DMS53 (cell line): ENCODE measurements around the gene CDH4.

ENCODE experiments used
- DNase-seq: peaks from one replicate; lab custom pipeline; 2025; lab: John Stamatoyannopoulos, UW

CDH4 gene

DNA sequence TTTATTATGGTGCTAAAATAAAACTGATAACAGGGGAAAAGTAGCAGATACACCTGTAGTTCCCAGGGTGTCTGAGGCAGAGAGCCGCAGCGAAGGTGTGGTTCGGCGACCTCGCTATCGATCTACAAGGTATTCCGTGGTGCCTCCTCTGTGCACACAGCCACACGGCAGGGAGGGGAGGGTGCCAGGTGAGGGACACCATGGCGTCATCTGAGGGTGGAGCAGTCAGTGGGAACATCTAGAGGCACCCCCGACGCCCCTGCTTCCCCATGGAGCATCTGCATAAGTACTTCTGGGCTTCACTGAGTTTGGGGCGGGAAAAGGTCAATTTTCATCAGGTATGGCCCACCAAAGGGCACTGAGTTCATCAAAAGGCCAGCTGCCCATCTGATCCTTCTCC is 570.3 kb downstream of the CDH4 start:
- DNase-seq: no peak

- no peak for DNase-seq
These were observed 571.2 kb downstream of the CDH4 start for GRCh38 chr20:61823242-61823641.

GRCh38 chr20:61828891-61829290 is 576.8 kb downstream of the CDH4 start:
- DNase-seq: no peak

- DNase-seq: no peak
These were observed 577.5 kb downstream of the CDH4 start for GRCh38 chr20:61829526-61829925.

- DNase-seq: no peak
These were observed 578.3 kb downstream of the CDH4 start for GRCh38 chr20:61830241-61830930.

DNA sequence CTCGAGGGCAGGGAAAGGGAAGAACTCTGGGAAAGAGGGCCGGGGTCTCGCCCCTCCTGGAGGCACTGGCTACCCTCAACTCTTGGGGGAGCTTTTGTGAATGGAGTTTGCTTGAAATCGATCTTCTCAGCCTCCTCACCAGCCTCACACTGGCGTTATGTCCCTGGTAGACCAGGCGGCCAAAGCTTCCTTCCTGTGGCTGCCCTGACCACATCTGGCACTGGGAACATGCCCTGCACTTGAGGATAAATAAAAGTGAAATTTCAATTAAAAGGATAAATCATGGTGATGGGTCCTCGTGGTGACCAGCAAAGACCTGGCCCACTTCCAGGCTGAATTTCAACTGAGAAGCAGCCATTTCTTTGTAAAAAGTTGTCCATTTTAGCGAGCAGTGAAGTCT is 578.9 kb downstream of the CDH4 start:
- DNase-seq: no peak

DNA sequence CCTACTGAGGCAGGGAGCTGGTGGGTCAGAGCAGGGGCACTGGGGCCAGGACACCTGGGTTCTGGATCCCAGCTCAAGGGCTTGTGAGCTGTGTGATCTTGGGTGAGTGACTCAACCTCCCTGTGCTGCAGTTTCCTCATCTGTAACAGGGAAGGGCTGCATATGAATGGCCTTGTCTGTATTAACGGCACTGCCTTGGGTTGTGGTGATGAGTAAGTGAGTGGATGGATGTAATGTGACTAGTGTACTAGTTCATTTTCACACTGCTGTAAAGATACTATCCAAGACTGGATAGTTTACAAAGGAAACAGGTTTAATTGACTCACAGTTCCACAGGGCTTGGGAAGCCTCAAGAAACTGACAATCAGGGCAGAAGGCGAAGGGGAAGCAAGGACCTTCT is 580.1 kb downstream of the CDH4 start:
- DNase-seq: no peak

DNA sequence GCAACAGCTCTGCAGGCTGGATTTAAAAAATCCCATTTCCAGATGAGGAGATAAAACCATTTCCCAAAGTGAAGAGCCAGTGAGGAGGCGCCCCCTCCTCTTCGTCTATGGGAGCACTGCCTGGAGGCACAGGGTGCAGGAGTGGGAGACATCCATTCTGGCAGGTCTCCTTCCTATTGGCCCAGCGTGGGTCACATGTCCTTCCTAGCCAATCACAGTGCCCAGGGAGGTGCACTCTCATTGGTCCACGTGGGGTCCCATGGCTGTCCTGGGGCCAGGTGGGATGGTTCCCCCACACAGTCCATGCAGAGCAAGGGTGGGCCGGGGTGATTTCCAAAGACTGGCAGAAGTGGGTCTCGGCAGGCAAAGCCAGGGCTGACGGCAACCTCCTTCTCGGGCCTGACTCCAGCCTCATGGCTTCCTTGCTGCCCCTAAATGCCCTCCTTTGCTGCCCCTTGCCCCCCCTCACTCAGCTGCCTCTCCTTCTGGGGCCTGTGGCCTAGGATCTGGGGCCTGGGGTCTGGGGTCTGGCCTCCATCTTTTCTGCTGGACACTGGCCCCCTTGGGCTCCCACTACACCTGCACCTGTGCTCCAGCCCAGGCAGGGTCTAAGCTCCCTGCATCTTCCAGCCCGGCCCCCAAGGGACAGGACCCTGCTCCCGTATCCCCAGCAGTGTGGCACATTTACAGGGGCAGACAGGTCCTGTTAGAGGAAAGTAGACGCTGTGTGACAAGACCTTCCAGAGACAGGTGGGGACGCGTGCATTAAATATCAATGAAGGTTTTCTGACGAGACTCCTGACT is 581.9 kb downstream of the CDH4 start:
- DNase-seq: no peak

DNA sequence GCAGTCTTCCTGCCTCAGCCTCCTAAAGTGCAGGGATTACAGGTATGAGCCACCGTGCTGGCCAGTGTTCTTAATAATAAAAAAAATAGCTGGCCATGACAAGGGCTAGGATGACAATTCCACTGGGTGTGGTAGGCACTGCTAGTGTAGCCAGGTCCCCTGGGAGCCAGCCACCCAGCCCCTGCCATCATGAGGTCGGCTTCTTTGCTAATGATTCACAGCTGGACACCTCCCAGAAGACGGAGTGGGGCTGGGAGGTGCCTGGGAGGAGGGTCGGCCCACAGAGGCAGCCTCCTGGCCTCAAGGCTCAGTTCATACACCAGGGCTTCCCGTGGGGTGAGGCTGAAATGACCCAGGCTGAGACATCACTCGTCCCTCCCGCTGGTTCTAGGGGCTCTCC is 583.2 kb downstream of the CDH4 start:
- DNase-seq: no peak

DNA sequence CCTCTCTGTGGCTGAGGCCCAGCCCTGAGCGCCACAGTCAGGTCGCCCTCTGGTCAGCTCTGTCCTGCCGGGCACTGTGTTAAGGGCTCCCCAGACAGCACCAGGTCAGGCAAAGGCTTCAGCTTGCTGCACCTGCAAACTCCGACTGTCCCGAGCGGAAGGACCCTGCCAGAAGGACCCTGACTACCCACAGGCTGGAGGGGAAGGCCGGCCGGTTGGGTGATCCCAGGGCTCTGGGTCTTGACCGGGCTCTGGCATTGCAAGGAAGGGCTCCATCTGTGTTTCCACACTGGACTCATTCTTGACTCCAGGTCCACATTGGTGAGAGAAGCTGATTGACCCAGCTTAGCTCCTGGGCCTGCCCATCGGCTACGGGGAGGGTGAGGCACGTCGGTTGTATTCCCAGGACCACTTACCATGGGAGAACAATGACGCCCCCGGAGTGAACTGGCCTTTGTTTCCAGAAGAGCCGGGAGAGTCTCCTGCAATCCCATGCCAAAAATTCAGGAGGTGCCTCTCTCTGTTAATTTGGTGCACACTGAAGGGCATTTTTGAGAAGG is 583.8 kb downstream of the CDH4 start:
- DNase-seq: no peak

DNA sequence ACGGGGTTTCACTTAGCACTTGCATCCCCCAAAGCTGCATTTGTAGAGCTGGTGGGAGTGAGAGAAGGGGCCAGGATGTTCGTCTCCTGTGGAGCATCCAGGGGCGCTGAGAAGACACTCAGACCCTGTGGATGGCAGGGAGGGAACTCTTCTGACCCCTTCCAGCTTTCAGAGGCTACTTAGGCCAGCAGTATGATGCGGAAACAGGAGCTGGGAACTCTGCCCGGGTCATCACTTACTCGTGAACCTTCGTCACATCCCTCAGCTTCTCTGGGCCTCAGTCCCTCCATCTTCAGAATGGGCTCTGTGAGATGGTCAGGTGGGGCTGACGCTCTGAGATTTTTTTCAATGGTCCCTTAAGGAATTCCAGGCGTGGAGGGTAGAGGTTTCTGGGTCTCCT is 585.1 kb downstream of the CDH4 start:
- no peak for DNase-seq

DNA sequence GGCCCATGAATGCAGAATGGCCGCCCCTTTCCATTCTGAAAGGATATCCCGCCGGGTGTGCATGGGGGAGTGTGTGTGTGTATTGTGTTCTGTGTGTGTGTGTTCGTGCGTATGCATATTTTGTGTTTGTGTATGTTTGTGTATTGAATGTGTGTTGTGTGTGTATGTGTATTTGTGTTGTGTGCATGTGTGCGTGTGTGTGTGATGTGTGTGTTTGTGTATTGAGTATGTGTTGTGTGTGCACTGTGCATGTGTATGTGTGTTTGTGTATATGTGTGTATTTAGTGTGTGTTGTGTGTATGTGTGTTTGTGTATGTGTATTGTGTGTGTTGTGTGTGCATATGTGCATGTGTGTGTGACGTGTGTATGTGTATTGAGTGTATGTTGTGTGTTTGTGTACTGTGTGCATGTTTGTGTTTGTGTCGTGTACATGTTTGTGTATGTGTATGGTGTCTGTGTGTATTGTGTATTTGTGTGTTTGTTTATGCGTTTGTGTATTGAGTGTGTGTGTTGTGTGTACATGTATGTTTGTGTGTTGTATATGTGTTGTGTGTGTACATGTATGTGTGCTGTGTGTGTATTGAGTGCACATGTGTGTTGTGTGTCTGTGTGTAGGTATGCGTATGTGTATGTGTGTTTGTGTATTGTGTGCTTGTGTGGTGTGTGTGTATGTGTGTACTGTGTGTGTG is 587.3 kb downstream of the CDH4 start:
- DNase-seq: no peak

DNA sequence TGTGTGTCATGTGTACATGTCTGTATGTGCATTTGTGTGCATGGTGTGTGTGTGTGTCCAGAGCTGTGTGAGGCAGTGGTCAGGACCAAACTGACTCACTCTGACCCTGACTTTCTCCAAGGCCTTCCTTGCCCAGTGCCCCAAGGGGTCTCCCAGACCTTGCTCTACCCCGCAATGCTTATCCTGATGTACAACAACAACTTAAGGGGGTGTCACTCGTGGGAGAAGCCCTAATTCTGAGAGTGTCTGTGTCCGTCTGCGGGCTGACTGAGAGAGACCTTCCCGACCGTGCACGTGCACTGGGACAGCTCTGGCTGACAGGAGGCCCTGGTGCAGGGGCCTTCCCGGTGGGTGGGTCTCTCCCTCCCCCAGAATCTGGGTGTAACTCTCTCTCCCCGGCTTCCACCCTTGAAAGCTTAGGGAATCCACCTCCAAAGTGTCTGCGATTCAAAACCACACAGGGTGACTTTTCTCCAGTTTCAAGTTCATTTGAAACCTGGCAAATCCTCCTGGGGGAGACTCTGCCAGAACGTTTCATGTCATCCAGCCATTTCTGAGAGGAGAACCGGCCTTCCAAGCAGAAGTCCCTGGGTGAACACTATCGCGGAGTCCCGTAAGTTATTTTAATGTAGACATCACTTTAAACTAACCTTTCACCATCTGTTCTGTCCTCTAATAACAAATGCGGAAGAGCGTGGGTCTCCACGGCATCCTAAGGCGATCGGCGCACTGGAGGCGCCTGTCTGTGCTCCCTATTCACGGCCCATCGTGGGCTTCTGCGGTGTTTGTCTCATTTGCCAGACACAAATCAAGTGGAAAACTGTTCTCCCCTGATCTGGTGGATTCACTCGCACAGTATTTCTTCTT is 588.1 kb downstream of the CDH4 start:
- DNase-seq: no peak

GRCh38 chr20:61840779-61841455 is 588.9 kb downstream of the CDH4 start:
- DNase-seq: no peak

DNA sequence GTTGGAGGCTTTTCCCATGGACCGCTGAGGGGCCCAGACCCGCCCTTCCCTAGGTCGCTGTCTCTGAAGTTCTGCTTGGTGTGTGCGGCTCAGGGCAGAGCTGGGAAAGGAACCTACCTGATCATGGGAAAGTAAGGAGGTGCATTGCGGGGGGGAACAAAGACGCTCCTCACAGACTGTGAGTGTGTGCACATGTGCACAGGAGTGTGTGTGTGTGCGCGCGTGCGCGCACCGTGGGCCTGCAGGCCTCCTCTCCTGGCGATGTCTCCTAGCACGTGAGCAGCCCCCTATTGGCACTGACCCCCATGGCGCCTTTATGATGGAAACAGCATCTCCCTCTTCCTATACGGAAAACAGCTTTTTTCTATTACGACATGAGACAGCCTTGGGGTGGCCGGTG is 589.5 kb downstream of the CDH4 start:
- DNase-seq: no peak

- DNase-seq: peak; percentile 8
These were observed 589.9 kb downstream of the CDH4 start for GRCh38 chr20:61841966-61842365.

GRCh38 chr20:61844621-61845020 is 592.6 kb downstream of the CDH4 start:
- no peak for DNase-seq

DNA sequence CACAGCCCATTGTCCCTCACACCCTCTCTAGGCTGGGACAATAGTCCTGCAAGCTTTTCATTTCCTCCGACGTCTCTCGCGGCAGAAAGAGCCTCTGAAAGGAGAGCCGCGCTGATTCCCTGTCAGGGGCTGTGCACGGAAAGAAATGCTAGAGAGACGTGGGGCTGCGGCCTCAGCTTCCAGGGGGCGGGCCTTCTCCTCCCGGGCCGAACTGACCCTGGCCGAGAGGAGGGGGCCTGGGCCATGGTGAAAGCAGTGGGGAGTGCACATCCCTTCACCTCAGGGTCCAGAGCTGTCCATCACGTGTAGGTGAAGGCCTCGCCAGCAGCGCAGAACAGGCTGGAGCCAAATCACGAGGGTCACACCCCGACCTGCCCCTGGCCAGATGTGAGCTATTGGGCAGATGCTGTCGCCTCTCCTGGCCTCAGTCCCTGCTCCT is 593.2 kb downstream of the CDH4 start:
- DNase-seq: no peak

DNA sequence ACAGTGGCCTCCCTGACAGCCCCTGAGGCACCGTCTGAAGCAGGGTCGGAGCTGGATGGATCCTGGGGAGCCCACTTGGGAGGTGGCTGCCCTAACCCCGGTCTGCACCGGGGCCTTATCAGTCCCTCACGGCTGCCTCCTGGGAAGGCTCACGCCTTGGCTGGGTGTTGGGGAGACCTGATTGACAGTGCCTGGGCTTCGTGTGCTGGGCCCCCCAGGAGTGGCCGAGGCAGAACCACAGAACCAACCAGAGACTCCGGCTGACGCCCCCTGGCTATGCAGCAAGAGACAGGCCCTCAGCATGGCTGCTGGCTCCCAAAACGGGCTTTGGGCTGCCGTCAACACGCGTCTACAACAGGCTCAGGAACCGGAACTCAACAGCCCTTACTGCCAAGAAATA is 594.0 kb downstream of the CDH4 start:
- DNase-seq: no peak

GRCh38 chr20:61846741-61847419 is 594.8 kb downstream of the CDH4 start:
- DNase-seq: no peak

DNA sequence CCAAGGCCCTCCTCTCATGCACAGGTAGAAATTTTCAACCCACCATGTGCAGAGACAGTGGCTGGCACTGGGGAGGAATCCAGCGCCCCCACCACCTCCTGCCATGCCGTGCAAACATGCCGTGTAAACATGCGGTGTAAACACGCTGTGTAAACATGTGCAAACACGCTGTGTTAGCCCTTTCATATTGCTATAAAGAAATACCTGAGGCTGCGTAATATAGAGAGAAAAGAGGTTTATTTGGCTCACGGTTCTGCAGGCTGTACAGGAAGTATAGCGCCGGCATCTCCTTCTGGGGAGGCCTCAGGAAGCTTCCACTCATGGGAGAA is 595.3 kb downstream of the CDH4 start:
- no peak for DNase-seq
